Activated CD4-positive, alpha-beta memory T cell treated with anti-CD3 and anti-CD28 coated beads, Interleukin-2, amount 10 ng/mL, durations not matched to agents 7 days and 5 days (primary cell): ENCODE measurements around the gene DLK1. TPM values are rescaled to one million over a fixed set of nuclear protein-coding genes. Genes with fewer than 3 reads are reported as not detected.

Source experiments
- CTCF ChIA-PET: fragments of 350-600 bp; sonication (Branson Sonifier 250); formaldehyde crosslinking; loops from one replicate; lab custom pipeline; 2021; ENCODE audit warnings: antibody characterized with exemption, inconsistent platforms; lab: Charles Lee
- POLR2A ChIA-PET: fragments of 350-600 bp; sonication (Branson Sonifier 250); formaldehyde crosslinking; loops from one replicate; lab custom pipeline; 2021; ENCODE audit warnings: antibody characterized with exemption; lab: Charles Lee
- DNase-seq: peaks from one replicate; pipeline ENCODE4 v3.0.0-alpha.2; 2020
- H3K27ac Mint-ChIP-seq: one replicate; pipeline ENCODE4 v1.8.0; 2021; ENCODE audit warnings: mild to moderate bottlenecking, mixed read lengths
- H3K27me3 Mint-ChIP-seq: one replicate; pipeline ENCODE4 v1.8.0; 2021; ENCODE audit warnings: mixed read lengths
- H3K36me3 Mint-ChIP-seq: one replicate; pipeline ENCODE4 v1.8.0; 2021; ENCODE audit warnings: low read depth, mixed read lengths
- H3K4me1 Mint-ChIP-seq: one replicate; pipeline ENCODE4 v1.8.0; 2021; ENCODE audit warnings: mixed read lengths
- H3K4me3 Mint-ChIP-seq: one replicate; pipeline ENCODE4 v1.8.0; 2021; ENCODE audit warnings: mild to moderate bottlenecking, mixed read lengths
- H3K9me3 Mint-ChIP-seq: one replicate; pipeline ENCODE4 v1.8.0; 2021; ENCODE audit warnings: mixed read lengths
- total RNA-seq, 2 experiments: library from RNA; stranded (reverse); gene quantifications; one replicate each; pipeline ENCODE4 v1.2.3, GENCODE V29; 2021

Gene DLK1
- total RNA-seq, 2 experiments from 2014 or later, result not detected

DNA sequence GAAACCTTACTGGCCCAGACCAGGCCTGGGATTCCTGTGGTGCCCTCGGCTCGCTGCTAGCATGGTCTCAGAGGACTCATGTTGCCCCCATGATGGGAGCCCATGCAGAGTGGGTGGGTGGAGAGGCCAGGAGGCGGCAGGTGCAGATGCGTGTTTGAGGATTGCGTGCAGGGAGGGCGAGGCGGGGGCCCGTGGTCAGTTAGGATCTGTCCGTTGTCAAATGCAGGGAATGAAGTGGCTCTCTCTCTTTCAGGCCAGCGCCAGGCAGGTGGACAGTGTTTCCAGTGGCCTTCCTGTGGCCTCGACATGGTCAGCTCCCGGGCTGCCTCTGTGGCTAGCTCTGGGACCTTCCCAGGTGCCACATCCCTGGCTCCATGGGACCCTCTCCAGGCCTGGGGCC lies 39.3 kb upstream of the DLK1 start:
- no peaks in the 10 kb centered on the region for H3K27me3 Mint-ChIP-seq
- ChIA-PET POLR2A (no interaction called here), CTCF (no interaction called here)
- no peak overlapping the region for H3K4me3 Mint-ChIP-seq
- no peak for DNase-seq
- H3K27ac Mint-ChIP-seq, result no peak overlapping the region
- no peaks in the 10 kb centered on the region for H3K4me1 Mint-ChIP-seq
- no peaks in the 10 kb centered on the region for H3K36me3 Mint-ChIP-seq
- H3K9me3 Mint-ChIP-seq, result no peaks in the 10 kb centered on the region

DNA sequence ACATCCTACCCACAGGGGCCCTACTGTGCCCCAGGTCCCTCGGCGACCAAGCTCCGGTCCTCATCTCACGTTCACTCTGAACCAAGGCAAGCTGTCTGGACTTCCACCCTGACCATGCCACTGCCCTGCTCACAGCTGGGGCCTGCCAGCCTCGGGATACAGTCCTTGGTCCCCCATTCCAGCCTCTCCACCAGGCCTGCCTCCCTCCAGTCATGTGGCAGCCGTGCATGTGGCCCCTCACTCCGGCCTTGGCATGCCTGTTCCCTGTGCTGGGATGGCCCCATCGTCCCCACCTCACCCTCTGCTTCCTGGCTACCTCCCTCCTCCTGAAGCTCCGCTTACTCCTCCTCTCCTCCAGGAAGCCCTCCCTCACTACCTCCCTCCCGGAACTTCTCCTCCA lies 38.6 kb upstream of the DLK1 start:
- Mint-ChIP-seq H3K4me3 (no peak overlapping the region), H3K9me3 (no peaks in the 10 kb centered on the region), H3K36me3 (no peaks in the 10 kb centered on the region), H3K27ac (no peak overlapping the region), H3K4me1 (no peaks in the 10 kb centered on the region), H3K27me3 (no peaks in the 10 kb centered on the region)
- POLR2A ChIA-PET, result no interaction called here
- CTCF ChIA-PET, result no interaction called here
- DNase-seq, result no peak

- no peaks in the 10 kb centered on the region for H3K36me3 Mint-ChIP-seq
- no peaks in the 10 kb centered on the region for H3K4me1 Mint-ChIP-seq
- POLR2A ChIA-PET, result no interaction called here
- no peaks in the 10 kb centered on the region for H3K9me3 Mint-ChIP-seq
- H3K27ac Mint-ChIP-seq, result no peak overlapping the region
- H3K27me3 Mint-ChIP-seq, result no peaks in the 10 kb centered on the region
- CTCF ChIA-PET, result no interaction called here
- no peak for DNase-seq
- H3K4me3 Mint-ChIP-seq, result no peak overlapping the region
Observed at GRCh38 chr14:100688598-100689461, 37.9 kb upstream of the DLK1 start.

DNA sequence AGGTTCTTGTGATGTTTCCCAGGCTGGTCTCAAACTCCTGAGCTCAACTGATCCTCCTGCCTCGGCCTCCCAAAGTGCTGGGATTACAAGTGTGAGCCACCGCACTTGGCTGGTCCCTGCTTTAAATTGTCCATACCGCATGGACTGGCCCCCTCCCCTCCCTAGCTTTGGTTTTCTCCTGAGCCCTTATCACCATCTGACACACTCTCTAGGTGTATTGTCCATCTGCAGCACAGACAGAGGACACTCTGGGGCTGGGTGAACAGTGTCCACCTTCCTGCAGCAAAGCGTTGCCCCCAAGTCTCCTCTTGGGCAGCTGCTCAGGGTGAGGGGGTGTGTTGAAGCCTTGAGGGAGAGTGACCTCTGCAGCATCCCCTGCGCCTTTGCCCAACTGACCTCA lies 36.0 kb upstream of the DLK1 start:
- Mint-ChIP-seq H3K4me1 (no peaks in the 10 kb centered on the region), H3K27me3 (no peaks in the 10 kb centered on the region), H3K36me3 (no peaks in the 10 kb centered on the region), H3K4me3 (no peak overlapping the region), H3K9me3 (no peaks in the 10 kb centered on the region), H3K27ac (no peak overlapping the region)
- CTCF ChIA-PET, result no interaction called here
- DNase-seq, result no peak
- POLR2A ChIA-PET, result no interaction called here

DNA sequence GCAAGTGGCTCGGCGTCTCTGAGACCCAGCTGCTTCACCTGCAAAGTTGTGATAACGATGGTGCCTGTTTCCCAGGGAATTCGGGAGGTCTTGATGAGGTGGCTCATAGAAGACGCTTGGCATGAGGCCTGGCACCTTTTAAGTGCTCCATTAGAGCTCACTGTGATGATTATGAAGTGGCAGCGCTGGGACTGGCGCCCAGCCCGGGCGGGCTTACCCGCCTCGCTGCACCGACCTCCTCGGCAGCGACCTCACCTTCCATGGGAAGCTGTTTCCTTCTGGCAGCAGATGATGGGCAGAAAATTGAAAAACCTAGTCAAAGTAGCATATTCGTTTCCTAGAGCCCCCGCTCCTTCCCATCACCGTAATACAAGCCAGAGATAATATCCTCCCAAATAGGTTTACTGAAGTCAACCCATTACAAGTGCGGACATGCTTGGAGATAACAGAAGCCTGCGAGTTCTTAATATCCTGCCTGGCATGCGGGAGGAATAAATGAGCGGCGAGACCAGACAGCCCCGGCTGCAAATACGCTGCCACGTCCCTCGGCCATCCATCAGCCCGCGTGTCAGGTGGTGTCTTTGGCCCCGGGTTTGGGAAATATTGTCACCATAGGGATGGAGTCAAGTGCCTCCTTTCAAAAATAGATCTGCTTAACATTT lies 35.2 kb upstream of the DLK1 start:
- no peak overlapping the region for H3K4me3 Mint-ChIP-seq
- no peak overlapping the region for H3K27ac Mint-ChIP-seq
- H3K36me3 Mint-ChIP-seq, result no peaks in the 10 kb centered on the region
- no peak for DNase-seq
- no peaks in the 10 kb centered on the region for H3K4me1 Mint-ChIP-seq
- POLR2A ChIA-PET, result no interaction called here
- CTCF ChIA-PET, result no interaction called here
- H3K27me3 Mint-ChIP-seq, result peaks cover 3% of the 10 kb centered on the region
- H3K9me3 Mint-ChIP-seq, result no peaks in the 10 kb centered on the region

DNA sequence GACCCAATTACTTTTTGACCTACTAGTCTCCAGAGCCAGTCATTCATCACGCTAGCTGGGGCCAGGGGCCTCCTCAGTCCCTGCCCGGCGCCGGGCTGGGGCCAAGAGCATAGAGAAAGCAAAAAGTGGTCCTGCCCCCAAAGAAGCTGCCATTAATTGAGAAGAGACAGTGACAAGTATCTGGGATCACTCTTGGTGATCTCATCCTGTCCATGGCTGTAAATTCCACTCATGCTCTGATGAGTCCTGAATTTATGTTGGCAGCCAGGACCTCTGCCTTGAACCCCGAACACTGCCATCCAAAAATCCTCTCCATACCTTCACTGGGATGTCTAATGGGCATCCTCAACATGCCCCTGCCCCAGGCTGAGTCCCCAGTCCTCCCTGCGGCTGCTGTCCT lies 34.4 kb upstream of the DLK1 start:
- DNase-seq, result no peak
- Mint-ChIP-seq H3K9me3 (no peaks in the 10 kb centered on the region), H3K36me3 (no peaks in the 10 kb centered on the region), H3K27me3 (peaks cover 3% of the 10 kb centered on the region), H3K4me1 (no peaks in the 10 kb centered on the region), H3K4me3 (no peak overlapping the region), H3K27ac (no peak overlapping the region)
- POLR2A ChIA-PET, result no interaction called here
- CTCF ChIA-PET, result no interaction called here

GRCh38 chr14:100692859-100693558 lies 33.7 kb upstream of the DLK1 start:
- no peaks in the 10 kb centered on the region for H3K36me3 Mint-ChIP-seq

DNA sequence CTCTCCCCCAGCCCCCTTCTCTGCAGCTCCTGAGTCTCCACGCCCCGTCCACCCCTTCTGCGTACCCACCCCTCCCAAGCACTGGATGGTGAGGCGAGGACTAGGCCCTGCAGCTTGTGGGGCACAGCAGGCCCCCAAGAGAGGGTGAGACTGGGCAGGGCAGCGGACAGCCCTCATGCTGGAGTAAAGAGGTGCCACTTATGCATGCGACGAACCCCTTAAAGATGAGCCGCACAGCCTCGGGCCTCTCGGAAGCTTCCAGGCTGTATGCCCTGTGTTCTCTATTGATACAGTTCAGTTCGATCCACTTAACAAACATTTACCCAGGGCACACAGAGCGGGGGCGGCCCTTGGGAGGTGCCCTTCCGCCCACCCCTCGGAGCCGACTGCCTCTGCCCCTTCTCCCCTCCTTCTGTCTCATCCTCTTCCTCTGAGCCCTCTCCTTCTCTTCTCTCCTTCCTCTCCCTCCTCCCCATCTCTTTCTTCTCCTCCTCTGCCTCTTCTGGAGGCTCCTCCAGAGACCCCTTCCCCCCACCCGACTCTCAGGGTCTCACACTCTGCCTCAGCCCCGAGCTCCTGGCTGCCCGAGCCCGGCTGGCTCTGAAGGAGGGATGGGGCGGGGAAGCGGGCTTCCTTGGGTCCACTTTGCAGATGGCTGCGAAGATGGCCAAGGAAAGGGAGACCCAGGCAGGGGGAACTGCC lies 32.7 kb upstream of the DLK1 start:
- H3K36me3 Mint-ChIP-seq, result no peaks in the 10 kb centered on the region
- no peaks in the 10 kb centered on the region for H3K4me1 Mint-ChIP-seq
- peaks cover 4% of the 10 kb centered on the region for H3K27me3 Mint-ChIP-seq
- H3K27ac Mint-ChIP-seq, result no peak overlapping the region
- CTCF ChIA-PET, result no interaction called here
- H3K9me3 Mint-ChIP-seq, result no peaks in the 10 kb centered on the region
- no peak overlapping the region for H3K4me3 Mint-ChIP-seq
- DNase-seq, result no peak
- POLR2A ChIA-PET, result no interaction called here

More at GRCh38 chr14:100692859-100693558, 33.7 kb upstream of the DLK1 start:
- H3K27ac Mint-ChIP-seq, result no peak overlapping the region
- H3K4me3 Mint-ChIP-seq, result no peak overlapping the region
- ChIA-PET POLR2A (no interaction called here), CTCF (no interaction called here)
- no peak for DNase-seq
- H3K9me3 Mint-ChIP-seq, result no peaks in the 10 kb centered on the region
- H3K4me1 Mint-ChIP-seq, result no peaks in the 10 kb centered on the region
- H3K27me3 Mint-ChIP-seq, result peaks cover 3% of the 10 kb centered on the region

- ChIA-PET CTCF (no interaction called here), POLR2A (no interaction called here)
- H3K9me3 Mint-ChIP-seq, result no peaks in the 10 kb centered on the region
- no peak overlapping the region for H3K27ac Mint-ChIP-seq
- H3K4me3 Mint-ChIP-seq, result no peak overlapping the region
- H3K4me1 Mint-ChIP-seq, result no peaks in the 10 kb centered on the region
- H3K27me3 Mint-ChIP-seq, result peaks cover 4% of the 10 kb centered on the region
- DNase-seq, result no peak
- no peaks in the 10 kb centered on the region for H3K36me3 Mint-ChIP-seq
Observed at GRCh38 chr14:100694579-100695422, 31.9 kb upstream of the DLK1 start.

- H3K36me3 Mint-ChIP-seq, result no peaks in the 10 kb centered on the region
- ChIA-PET CTCF (no interaction called here), POLR2A (no interaction called here)
- DNase-seq, result no peak
- H3K4me3 Mint-ChIP-seq, result no peak overlapping the region
- H3K4me1 Mint-ChIP-seq, result no peaks in the 10 kb centered on the region
- no peaks in the 10 kb centered on the region for H3K9me3 Mint-ChIP-seq
- H3K27me3 Mint-ChIP-seq, result peaks cover 4% of the 10 kb centered on the region
- no peak overlapping the region for H3K27ac Mint-ChIP-seq
Observed at GRCh38 chr14:100695423-100695738, 31.3 kb upstream of the DLK1 start.

DNA sequence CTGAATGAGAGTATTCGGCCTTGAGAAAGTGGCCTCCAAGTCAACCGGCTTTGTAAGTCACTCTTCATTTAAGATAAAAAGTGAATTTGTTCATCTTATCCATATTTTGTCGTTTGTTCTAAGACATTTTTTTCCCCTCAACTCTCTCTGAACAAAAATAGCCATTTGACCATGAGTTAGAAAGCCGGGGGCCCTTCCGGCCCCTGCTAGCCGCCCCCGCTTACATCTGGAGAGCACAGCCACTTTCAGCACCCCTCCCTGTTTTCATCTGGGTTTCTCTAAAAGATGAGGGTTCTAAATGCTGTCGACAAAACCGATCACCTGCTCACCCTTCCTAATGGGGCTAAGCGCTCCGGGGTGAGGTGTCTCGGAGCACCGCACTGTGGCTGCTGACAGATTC lies 30.7 kb upstream of the DLK1 start:
- no peak for DNase-seq
- H3K36me3 Mint-ChIP-seq, result no peaks in the 10 kb centered on the region
- H3K27ac Mint-ChIP-seq, result no peak overlapping the region
- peaks cover 4% of the 10 kb centered on the region for H3K27me3 Mint-ChIP-seq
- CTCF ChIA-PET, result no interaction called here
- POLR2A ChIA-PET, result no interaction called here
- H3K4me1 Mint-ChIP-seq, result no peaks in the 10 kb centered on the region
- no peak overlapping the region for H3K4me3 Mint-ChIP-seq
- H3K9me3 Mint-ChIP-seq, result no peaks in the 10 kb centered on the region

DNA sequence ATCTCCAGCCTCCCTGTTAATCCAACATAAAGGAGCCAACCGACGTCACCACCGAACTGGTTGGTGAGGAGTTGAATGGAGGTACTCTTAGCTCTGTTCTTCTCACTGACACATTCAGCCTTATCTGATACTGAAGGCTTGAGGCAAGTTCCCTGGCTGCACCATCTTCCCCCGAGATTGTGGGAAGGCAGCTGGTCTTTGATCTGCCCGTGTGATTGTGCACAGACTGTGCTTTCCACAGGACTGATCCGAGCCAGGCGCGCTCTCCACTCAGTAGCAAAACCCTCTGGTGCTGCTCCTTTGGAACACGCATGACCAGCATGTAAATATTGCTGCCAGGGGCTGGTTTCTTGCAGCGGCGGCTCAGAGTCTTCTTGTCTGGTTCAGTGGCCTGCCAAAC lies 30.1 kb upstream of the DLK1 start:
- peaks cover 4% of the 10 kb centered on the region for H3K27me3 Mint-ChIP-seq
- H3K9me3 Mint-ChIP-seq, result no peaks in the 10 kb centered on the region
- H3K4me1 Mint-ChIP-seq, result no peaks in the 10 kb centered on the region
- H3K36me3 Mint-ChIP-seq, result no peaks in the 10 kb centered on the region
- no peak overlapping the region for H3K4me3 Mint-ChIP-seq
- CTCF ChIA-PET, result no interaction called here
- no peak for DNase-seq
- POLR2A ChIA-PET, result no interaction called here
- no peak overlapping the region for H3K27ac Mint-ChIP-seq
